Measurements from ENCODE around the gene MTAP.

MTAP gene

DNA sequence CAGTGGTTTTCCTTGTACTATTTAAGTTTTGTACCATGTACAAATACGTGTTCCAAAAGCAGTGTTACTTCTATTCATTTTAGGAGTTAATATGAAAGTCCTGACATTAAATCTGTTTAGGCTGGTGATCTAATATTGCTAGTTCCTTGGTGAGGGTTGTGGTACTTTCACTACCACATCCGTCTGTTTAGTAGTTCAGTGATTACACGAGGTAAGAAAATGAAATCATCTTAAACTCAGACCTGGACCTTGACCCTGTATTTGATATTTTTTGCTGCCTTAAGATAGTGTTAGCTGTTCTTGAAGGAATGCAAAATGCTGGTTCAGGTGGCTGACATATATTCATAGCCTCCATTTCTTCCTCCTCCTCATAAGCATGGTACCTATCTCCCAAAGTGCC, 50.3 kb downstream of the MTAP start:
- no peak for DNase-seq (ENCODE audit: low read depth in 2 of 2)

DNA sequence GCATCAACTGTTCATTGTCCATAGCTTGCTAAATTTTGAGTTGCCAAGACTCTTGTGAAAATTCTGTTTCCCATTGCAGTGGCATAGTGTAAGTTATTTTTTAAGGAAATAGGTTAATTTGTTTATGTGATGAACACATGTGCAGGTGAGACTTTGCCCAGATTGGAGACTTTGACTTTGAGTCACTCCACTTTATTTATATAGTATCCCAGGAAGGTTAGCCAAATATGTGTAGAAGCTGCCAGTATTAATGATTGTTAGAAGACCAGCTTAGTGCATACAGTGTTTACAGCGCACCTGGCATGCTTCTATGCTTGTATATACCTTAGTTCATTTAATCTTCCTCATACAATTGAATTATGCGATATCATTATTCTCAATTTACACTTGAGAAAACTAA, 51.0 kb downstream of the MTAP start:
- no peak for DNase-seq (ENCODE audit: low read depth in 2 of 2)

DNA sequence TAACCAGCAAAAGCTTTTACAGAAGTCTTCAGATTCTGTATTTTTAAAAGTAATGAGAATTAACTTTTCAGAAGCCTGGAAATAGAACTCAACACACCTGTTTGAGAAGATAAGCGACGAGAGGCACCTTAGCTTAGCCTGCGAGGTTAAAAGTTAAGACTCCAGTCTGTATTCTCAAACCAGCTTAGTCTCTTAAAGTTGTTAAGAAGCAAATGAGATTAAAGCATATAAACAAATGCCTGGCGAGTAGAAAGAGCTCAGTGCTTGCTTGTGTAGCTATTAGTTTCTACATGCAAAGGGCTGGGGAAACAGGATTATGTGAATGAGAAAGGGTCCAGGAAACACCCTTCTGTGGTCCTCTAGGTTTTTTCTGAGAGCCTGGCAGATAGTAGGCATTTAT, 51.7 kb downstream of the MTAP start:
- no peak for DNase-seq (ENCODE audit: low read depth in 2 of 2)

- no peak for DNase-seq (ENCODE audit: low read depth in 2 of 2)
These were observed 52.2 kb downstream of the MTAP start for GRCh38 chr9:21854594-21854993.

- DNase-seq (ENCODE audit: low read depth in 2 of 2), result no peak
These were observed 54.1 kb downstream of the MTAP start for GRCh38 chr9:21856301-21857094.

GRCh38 chr9:21862871-21863270, 60.4 kb downstream of the MTAP start:
- DNase-seq (ENCODE audit: low read depth in 2 of 2), result no peak

DNA sequence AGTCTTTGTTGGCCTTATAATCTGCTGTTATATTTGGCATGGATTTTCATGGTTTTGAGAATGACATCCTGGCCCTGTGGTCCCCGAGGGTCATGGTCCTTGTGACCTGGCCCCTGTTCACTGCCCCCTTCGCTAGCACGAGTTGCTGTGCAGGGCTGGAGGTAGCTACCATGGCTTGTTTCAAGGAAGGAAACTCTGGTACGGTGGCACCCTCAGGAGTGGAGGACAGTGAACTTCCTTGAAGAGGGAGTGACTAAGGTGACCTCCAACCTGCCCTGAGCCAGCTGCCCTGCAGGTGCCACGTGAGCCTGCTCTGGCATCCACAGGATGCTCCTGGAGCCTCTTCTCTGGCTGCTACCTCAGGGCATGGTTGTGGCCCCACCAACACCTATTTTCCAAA, 62.1 kb downstream of the MTAP start:
- DNase-seq (ENCODE audit: low read depth in 2 of 2), result no peak

- DNase-seq (ENCODE audit: low read depth in 2 of 2), result no peak
These were observed 63.9 kb downstream of the MTAP start for GRCh38 chr9:21866302-21866701.

DNA sequence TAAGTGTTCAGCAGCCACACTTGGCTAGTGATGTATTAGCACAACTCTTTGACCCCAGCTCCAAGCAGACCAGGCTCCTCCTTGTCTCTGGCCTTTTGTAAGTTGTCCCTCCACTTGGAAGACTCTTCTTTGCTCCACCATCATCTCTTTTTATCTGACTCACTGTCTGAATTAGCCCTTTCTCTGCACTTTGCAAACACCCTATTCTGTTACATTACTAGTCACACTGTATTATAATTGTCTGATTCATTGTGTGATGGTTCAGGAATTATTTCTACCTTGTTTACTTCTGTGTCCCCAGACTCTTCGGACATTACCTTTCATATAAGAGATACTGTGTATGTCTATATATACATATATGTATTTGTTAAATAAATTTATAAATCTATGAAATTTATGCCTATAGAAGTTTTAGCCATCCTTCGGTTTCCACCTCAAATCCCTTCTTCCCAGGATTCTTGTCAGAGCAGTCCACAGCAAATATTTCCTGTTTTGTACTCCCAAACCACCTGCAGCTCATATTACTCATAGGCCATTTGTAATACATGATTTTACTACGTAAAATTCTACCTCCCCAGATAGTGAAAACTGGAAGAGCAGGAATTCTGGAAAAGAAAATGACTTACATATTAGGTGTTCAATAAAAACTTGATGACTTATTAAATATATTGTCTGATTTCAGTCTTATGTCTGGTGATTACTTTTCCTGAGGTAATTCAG, 69.0 kb downstream of the MTAP start:
- DNase-seq (ENCODE audit: low read depth in 2 of 2), result no peak

- no peak for DNase-seq (ENCODE audit: low read depth in 2 of 2)
These were observed 70.3 kb downstream of the MTAP start for GRCh38 chr9:21872696-21873095.

DNA sequence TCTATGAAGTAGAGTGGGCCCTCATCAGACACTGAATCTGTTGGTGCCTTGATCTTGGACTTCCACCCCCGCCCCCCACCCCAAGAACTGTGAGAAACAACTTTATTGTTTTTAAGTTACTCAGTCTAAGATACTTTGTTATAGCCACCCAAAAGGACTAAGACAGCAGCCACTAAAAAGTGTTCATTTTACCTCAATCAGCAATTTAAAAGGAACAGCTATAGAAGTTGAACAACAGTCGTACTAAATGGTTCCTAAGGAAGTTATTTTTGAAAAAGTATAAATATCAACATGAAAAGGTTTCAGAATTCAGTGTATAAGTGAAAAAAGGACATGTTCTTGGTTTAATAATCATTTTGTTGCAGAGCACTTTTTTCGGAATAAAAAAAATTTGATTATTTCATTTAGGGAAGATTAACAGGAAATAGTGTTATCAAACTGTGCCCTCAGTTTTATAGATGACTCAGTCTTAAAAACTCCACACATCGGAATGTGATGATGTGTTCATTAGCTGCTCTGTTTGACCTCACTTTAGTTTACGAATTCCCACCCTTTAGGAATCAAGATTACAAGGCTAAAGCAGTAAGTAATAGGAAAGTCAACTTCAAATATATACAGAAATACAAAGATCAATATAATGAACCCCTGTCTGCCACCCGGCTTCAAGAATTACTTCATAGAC, 71.2 kb downstream of the MTAP start:
- no peak for DNase-seq (ENCODE audit: low read depth in 2 of 2)

DNA sequence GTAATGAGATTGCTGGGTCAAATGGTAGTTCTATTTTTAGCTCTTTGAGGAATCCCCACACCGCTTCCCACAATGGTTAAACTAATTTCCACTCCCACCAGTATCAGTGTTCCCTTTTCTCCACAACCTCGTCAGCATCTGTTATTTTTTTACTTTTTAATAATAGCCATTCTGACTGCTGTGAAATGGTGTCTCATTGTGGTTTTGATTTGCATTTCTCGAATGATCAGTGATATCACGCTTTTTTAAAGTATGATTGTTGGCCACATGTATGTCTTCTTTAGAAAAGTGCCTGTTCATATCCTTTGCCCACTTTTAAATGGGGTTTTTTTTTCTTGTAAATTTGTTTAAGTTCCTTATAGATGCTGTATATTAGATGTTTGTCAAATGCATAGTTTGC, 73.5 kb downstream of the MTAP start:
- DNase-seq (ENCODE audit: low read depth in 2 of 2), result no peak

DNA sequence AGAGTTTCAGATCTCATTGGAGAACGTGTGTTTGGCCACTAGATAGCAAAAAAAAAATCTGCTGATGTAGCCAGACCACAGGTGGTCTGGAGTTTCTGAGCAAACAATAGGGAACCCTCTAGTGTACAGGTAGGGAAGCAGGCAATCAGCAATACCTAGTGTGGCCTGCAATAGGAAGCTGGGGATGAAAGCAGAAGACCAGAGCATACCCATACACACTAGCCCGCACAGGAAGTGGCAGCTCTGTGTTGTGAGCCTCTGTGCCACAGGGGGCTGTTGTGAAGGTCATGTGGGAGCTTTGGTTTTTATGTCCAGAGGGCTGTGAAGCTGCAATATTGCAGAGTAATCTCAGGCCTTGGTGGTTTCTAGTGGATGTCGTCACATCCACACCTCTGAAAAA, 81.2 kb downstream of the MTAP start:
- no peak for DNase-seq (ENCODE audit: low read depth in 2 of 2)

DNA sequence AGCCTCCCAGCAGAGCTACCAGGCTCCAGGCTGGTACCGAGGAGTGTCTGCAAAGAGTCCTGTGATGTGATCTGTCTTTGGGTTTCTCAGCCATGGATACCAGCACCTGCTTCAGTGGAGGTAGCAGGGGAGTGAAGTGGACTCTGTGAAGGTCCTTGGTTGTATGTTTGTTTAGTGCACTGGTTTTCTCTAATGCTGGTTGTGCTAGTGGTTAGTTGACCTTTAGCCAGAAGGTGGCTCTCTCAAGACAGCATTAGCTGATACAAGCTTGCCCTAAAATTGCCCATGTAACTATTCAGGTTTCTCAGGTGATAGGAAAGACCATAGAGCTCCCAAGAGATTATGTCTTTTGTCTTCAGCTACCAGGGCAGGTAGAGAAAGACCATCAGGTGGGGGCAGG, 87.2 kb downstream of the MTAP start:
- DNase-seq (ENCODE audit: low read depth in 2 of 2), result no peak

DNA sequence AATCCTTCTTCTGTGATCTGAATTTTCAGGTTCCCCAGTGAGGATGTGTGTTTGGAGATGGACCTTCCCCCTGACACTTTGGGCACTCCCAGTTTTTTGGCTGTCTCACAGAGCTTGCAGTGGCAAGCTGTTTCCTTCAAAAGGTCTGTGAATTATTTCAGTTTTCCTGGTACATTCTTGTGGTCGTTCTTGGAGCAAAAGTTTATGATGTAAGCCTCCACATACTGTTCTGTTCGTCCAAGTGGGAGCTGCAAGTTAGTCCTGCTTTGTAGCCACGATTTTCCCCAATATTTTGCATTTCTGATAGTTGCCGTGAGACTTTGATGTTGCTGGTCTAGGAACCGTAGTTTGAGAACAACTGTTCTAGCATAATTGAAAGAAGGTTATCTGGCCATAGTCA, 88.3 kb downstream of the MTAP start:
- no peak for DNase-seq (ENCODE audit: low read depth in 2 of 2)

DNA sequence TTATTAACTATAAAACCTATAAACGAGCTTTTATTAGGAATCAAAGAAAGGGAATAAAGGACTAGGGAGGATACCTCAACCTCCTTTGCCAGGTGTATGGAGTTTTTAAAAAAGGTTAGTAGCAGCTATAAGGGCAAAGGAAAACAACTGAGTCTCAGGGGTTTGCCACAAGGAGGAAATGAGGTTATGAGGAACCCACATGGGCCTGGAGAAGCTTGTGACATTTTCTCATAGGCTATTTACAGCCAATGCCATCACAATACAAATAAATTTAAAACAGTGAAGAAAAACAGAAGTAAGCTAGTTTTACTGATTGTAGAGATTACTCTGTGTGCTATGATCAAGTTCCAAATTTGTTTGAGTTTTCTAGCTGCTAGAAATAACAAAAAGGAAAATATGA, 99.1 kb downstream of the MTAP start:
- no peak for DNase-seq (ENCODE audit: low read depth in 2 of 2)

DNA sequence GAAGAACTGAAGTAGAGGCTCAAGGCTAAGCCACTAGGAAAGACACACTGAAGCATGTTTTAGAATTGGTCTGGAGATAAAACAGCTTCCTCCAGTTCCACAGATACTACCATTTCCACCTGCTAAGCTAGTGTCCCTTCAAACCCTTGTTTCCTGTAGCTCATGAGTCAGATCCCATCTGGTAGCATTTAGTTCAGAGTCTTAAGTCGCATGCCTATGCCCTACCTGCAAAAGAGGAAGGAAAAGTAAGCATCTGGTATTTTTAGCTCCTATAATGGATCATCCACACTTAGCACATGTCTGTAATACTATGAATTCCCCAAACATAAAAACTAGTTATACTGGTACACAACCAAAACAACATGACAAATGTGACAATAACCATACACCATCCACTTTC, 99.7 kb downstream of the MTAP start:
- no peak for DNase-seq (ENCODE audit: low read depth in 2 of 2)

GRCh38 chr9:21903380-21903965, 101.0 kb downstream of the MTAP start:
- no peak for DNase-seq (ENCODE audit: low read depth in 2 of 2)

GRCh38 chr9:21904371-21904770, 101.9 kb downstream of the MTAP start:
- DNase-seq (ENCODE audit: low read depth in 2 of 2), result no peak

- DNase-seq (ENCODE audit: low read depth in 2 of 2), result no peak
These were observed 102.3 kb downstream of the MTAP start for GRCh38 chr9:21904776-21905175.

DNA sequence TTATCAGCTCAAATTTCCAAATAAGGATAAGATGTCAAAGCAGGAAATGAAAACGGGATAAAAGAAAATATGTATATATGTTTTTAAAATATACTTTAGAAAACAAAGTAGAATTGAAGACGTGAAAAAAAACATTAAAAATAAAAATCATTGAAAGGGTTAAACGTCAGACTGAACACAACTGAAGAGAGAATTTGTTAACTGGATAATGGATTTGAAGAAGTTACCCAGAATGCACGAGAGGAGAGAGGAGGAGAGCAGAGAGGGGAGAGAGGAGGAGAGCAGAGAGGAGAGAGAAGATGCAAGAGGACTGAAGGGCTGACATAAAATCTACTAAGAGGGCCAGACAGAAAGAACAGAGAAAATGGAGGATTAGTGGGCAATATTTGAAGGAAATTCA, 103.8 kb downstream of the MTAP start:
- no peak for DNase-seq (ENCODE audit: low read depth in 2 of 2)

DNA sequence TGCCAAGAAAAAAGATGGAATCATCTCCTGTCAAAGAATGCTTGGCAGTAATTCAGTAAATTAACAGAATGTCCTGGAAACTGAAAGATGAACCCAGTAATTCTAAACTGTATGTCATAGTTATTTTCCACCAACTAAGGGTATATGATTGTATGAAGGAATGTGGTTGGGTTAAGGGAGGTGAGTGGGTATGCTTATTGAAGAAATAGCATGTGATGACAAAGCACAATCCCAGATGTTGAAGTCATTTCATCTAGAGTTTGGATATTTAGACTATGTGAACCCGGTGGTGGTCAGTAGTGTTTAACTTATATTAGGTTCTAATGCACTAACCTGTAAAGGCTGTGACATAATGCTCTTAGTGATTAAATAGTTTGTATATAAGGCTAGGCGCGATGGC, 104.4 kb downstream of the MTAP start:
- no peak for DNase-seq (ENCODE audit: low read depth in 2 of 2)

All from stimulated activated CD4-positive, alpha-beta T cell treated with anti-CD3 and anti-CD28 coated beads, Interleukin-15, amount 100 ng/mL, for 48 hours (primary cell).